ENCODE results near the gene MYH3.

MYH3 gene

GRCh38 chr17:10614536-10615155 is 42.5 kb downstream of the MYH3 start:
- no peak for DNase-seq (ENCODE audit: low read depth in 2 of 3, low spot score in 2 of 3)

GRCh38 chr17:10613775-10614513 is 43.2 kb downstream of the MYH3 start:
- DNase-seq (ENCODE audit: low read depth in 2 of 3, low spot score in 2 of 3), result no peak

- DNase-seq (ENCODE audit: low read depth in 2 of 3, low spot score in 2 of 3), result no peak
Observed at GRCh38 chr17:10612957-10613744, 44.0 kb downstream of the MYH3 start.

GRCh38 chr17:10610884-10611283 is 46.2 kb downstream of the MYH3 start:
- no peak for DNase-seq (ENCODE audit: low read depth in 2 of 3, low spot score in 2 of 3)

- no peak for DNase-seq (ENCODE audit: low read depth in 2 of 3, low spot score in 2 of 3)
Observed at GRCh38 chr17:10608244-10608643, 48.9 kb downstream of the MYH3 start.

GRCh38 chr17:10606110-10606509 is 51.0 kb downstream of the MYH3 start:
- DNase-seq (ENCODE audit: low read depth in 2 of 3, low spot score in 2 of 3), result no peak

GRCh38 chr17:10605221-10605783 is 51.8 kb downstream of the MYH3 start:
- DNase-seq (ENCODE audit: low read depth in 2 of 3, low spot score in 2 of 3), result no peak

GRCh38 chr17:10604521-10604920 is 52.6 kb downstream of the MYH3 start:
- no peak for DNase-seq (ENCODE audit: low read depth in 2 of 3, low spot score in 2 of 3)

GRCh38 chr17:10603931-10604330 is 53.2 kb downstream of the MYH3 start:
- no peak for DNase-seq (ENCODE audit: low read depth in 2 of 3, low spot score in 2 of 3)

GRCh38 chr17:10600571-10600970 is 56.5 kb downstream of the MYH3 start:
- no peak for DNase-seq (ENCODE audit: low read depth in 2 of 3, low spot score in 2 of 3)

- DNase-seq (ENCODE audit: low read depth in 2 of 3, low spot score in 2 of 3), result no peak
Observed at GRCh38 chr17:10598621-10599020, 58.5 kb downstream of the MYH3 start.

GRCh38 chr17:10589553-10590145 is 67.5 kb downstream of the MYH3 start:
- DNase-seq (ENCODE audit: low read depth in 2 of 3, low spot score in 2 of 3), result no peak

- DNase-seq (ENCODE audit: low read depth in 2 of 3, low spot score in 2 of 3), result no peak
Observed at GRCh38 chr17:10585529-10585928, 71.6 kb downstream of the MYH3 start.

GRCh38 chr17:10583834-10584233 is 73.3 kb downstream of the MYH3 start:
- DNase-seq (ENCODE audit: low read depth in 2 of 3, low spot score in 2 of 3), result no peak

GRCh38 chr17:10579270-10579669 is 77.8 kb downstream of the MYH3 start:
- no peak for DNase-seq (ENCODE audit: low read depth in 2 of 3, low spot score in 2 of 3)

All from activated CD8-positive, alpha-beta memory T cell treated with anti-CD3 and anti-CD28 coated beads for 48 hours (primary cell).